Mucosa of stomach (tissue), 1 donor: ENCODE results near the gene CLIP4.

Experiments used
- H3K27me3 ChIP-seq: one replicate; pipeline ENCODE4 v1.7.0; 2013; ENCODE audit warnings: mild to moderate bottlenecking, low read length; ENCODE audit not compliant: control insufficient read depth, insufficient read depth
- H3K36me3 ChIP-seq: one replicate; pipeline ENCODE4 v1.7.0; 2013; ENCODE audit warnings: low read length; ENCODE audit not compliant: control insufficient read depth, insufficient read depth
- H3K4me1 ChIP-seq: one replicate; pipeline ENCODE4 v1.7.0; 2013; ENCODE audit warnings: mild to moderate bottlenecking, low read length; ENCODE audit not compliant: control insufficient read depth, insufficient read depth
- H3K4me3 ChIP-seq: one replicate; pipeline ENCODE4 v1.7.0; 2013; ENCODE audit warnings: low read length
- H3K9ac ChIP-seq: one replicate; pipeline ENCODE4 v1.7.0; 2013; ENCODE audit warnings: mild to moderate bottlenecking, low read length, moderate library complexity
- H3K9me3 ChIP-seq: one replicate; pipeline ENCODE4 v1.7.0; 2013; ENCODE audit warnings: mild to moderate bottlenecking, low read length, moderate library complexity; ENCODE audit not compliant: control insufficient read depth
- donor health status: Pancreatic carcinoma.

CLIP4 gene

GRCh38 chr2:29182920-29183319 is 67.7 kb downstream of the CLIP4 start:
- Histone ChIP-seq H3K36me3 (no peaks in the 10 kb centered on the region), H3K9me3 (no peaks in the 10 kb centered on the region), H3K4me3 (no peak overlapping the region), H3K9ac (no peak overlapping the region), H3K4me1 (no peaks in the 10 kb centered on the region), H3K27me3 (no peaks in the 10 kb centered on the region)

- H3K27me3 ChIP-seq: no peaks in the 10 kb centered on the region
- H3K4me1 ChIP-seq: no peaks in the 10 kb centered on the region
- H3K36me3 ChIP-seq: no peaks in the 10 kb centered on the region
- no peak overlapping the region for H3K9ac ChIP-seq
- no peaks in the 10 kb centered on the region for H3K9me3 ChIP-seq
- H3K4me3 ChIP-seq: no peak overlapping the region
These were observed 69.3 kb downstream of the CLIP4 start for GRCh38 chr2:29184531-29184930.

- no peak overlapping the region for H3K9ac ChIP-seq
- no peaks in the 10 kb centered on the region for H3K36me3 ChIP-seq
- no peaks in the 10 kb centered on the region for H3K4me1 ChIP-seq
- H3K9me3 ChIP-seq: no peaks in the 10 kb centered on the region
- H3K4me3 ChIP-seq: no peak overlapping the region
- H3K27me3 ChIP-seq: no peaks in the 10 kb centered on the region
These were observed 71.6 kb downstream of the CLIP4 start for GRCh38 chr2:29186817-29187216.

DNA sequence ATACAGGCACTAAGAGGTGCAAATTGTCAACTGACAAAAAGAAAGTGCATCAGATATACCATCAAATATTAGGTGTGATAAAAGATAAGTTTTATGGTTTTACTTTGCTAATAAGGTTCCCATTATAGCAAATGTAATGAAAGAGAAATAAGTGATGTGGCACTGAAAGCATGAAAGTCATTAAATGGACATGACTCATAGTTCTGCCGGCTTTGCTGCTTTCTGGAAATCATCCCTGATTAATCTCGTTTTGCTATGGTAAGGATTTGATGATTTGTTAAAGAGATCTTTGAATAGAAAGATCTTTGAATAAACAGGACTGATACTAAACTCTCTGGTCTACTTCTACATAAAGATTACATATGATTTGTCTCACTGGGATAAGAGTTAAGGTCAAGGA is 72.7 kb downstream of the CLIP4 start:
- Histone ChIP-seq H3K9me3 (no peaks in the 10 kb centered on the region), H3K4me3 (no peak overlapping the region), H3K27me3 (no peaks in the 10 kb centered on the region), H3K9ac (no peak overlapping the region), H3K36me3 (no peaks in the 10 kb centered on the region), H3K4me1 (no peaks in the 10 kb centered on the region)

DNA sequence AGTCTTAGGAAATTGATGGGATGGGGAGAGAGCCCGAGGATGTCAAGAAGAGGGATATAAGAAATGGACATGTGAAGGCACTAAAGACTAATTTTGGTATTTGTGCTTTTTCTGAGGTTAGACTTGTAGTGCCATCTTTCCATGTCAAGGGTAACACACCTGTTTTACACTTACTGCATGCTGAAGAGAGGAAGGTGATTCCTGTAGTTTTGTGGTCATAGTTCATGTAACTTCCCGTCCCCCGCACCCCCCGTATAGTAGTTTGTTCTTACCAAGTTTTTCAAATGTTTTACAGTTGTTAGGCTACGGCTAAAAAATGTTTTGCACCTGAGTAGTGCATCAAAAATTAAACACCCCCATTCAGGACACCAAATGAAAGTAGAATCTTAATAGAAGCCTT is 73.8 kb downstream of the CLIP4 start:
- H3K9ac ChIP-seq: no peak overlapping the region
- H3K27me3 ChIP-seq: no peaks in the 10 kb centered on the region
- H3K9me3 ChIP-seq: no peaks in the 10 kb centered on the region
- no peak overlapping the region for H3K4me3 ChIP-seq
- no peaks in the 10 kb centered on the region for H3K36me3 ChIP-seq
- no peaks in the 10 kb centered on the region for H3K4me1 ChIP-seq

- Histone ChIP-seq H3K9ac (no peak overlapping the region), H3K4me3 (no peak overlapping the region), H3K36me3 (no peaks in the 10 kb centered on the region), H3K9me3 (no peaks in the 10 kb centered on the region), H3K27me3 (no peaks in the 10 kb centered on the region), H3K4me1 (no peaks in the 10 kb centered on the region)
These were observed 76.6 kb downstream of the CLIP4 start for GRCh38 chr2:29191817-29192216.

DNA sequence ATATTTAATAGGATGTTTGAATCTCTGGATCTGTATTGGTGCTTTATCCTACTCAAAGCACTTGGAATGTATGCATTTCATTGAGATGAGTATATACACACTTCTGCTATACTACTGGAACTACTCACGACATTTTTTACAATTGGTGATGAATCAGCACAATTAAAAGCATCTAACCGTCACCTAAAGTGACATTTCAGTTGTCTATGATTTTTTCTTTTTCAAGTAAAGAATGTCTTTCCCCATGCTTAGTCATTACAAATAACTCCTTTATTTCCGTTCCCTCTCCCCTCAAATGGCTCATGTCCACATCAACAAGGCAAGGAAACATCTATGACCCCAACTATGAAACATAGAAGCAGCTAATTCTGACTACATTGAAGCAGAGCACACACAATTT is 77.3 kb downstream of the CLIP4 start:
- Histone ChIP-seq H3K4me1 (peaks cover 5% of the 10 kb centered on the region), H3K27me3 (no peaks in the 10 kb centered on the region)

GRCh38 chr2:29193111-29193510 is 77.9 kb downstream of the CLIP4 start:
- Histone ChIP-seq H3K36me3 (no peaks in the 10 kb centered on the region), H3K9ac (no peak overlapping the region), H3K4me3 (no peak overlapping the region), H3K4me1 (peaks cover 5% of the 10 kb centered on the region), H3K9me3 (no peaks in the 10 kb centered on the region), H3K27me3 (no peaks in the 10 kb centered on the region)

More for the DNA sequence above, 77.3 kb downstream of the CLIP4 start:
- no peak overlapping the region for H3K4me3 ChIP-seq
- no peak overlapping the region for H3K9ac ChIP-seq
- no peaks in the 10 kb centered on the region for H3K9me3 ChIP-seq
- H3K36me3 ChIP-seq: no peaks in the 10 kb centered on the region

DNA sequence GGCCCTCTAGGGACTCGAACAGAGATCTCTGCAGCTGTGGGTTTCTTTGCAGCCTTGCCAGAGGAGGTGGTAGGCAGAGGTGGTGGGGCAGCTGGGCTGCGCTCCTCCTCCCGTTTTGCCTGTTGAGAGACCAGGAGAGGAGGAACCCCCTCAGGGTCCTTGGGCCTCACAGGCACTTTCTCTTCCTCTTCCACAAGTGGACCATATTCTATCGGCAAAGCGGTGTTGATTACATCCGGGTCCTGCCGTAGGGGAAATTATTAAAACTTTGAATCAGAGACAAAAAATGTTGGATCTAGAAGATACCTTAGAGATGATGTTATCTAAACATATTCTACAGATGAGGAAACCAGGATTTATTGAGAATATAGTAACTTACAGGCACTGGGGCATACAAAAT is 78.5 kb downstream of the CLIP4 start:
- H3K27me3 ChIP-seq: no peaks in the 10 kb centered on the region
- H3K4me3 ChIP-seq: no peak overlapping the region
- H3K4me1 ChIP-seq: peaks cover 5% of the 10 kb centered on the region
- no peak overlapping the region for H3K9ac ChIP-seq
- H3K9me3 ChIP-seq: no peaks in the 10 kb centered on the region
- no peaks in the 10 kb centered on the region for H3K36me3 ChIP-seq

- H3K9ac ChIP-seq: no peak overlapping the region
- H3K4me1 ChIP-seq: peaks cover 5% of the 10 kb centered on the region
- H3K36me3 ChIP-seq: no peaks in the 10 kb centered on the region
- no peaks in the 10 kb centered on the region for H3K27me3 ChIP-seq
- no peak overlapping the region for H3K4me3 ChIP-seq
- H3K9me3 ChIP-seq: no peaks in the 10 kb centered on the region
These were observed 80.6 kb downstream of the CLIP4 start for GRCh38 chr2:29195796-29196195.

- no peaks in the 10 kb centered on the region for H3K27me3 ChIP-seq
- no peaks in the 10 kb centered on the region for H3K36me3 ChIP-seq
- H3K9ac ChIP-seq: no peak overlapping the region
- H3K9me3 ChIP-seq: no peaks in the 10 kb centered on the region
- H3K4me1 ChIP-seq: peaks cover 5% of the 10 kb centered on the region
- H3K4me3 ChIP-seq: no peak overlapping the region
These were observed 81.9 kb downstream of the CLIP4 start for GRCh38 chr2:29196792-29197788.

DNA sequence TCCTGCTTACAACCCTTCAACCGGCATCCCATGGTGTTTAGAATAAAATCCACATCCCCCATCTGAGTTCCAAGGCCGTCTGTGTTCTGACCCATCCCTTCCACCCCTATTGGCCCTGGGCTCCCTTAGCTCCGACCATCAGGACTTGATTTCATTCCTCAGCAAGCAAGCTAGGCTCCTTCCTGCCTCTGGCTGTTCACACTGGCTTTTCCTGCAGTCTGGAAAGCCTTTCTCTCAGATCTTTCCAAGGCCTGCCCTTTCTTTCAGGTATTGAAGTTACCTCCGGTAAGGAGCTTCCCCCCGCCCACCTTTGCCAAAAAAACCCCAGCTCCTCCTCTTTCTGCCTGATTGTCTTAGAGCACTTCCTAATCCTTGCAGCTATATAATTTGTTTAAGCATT is 86.8 kb downstream of the CLIP4 start:
- Histone ChIP-seq H3K4me1 (peaks cover 4% of the 10 kb centered on the region), H3K27me3 (no peaks in the 10 kb centered on the region), H3K9me3 (no peaks in the 10 kb centered on the region), H3K4me3 (no peak overlapping the region), H3K36me3 (no peaks in the 10 kb centered on the region), H3K9ac (no peak overlapping the region)
